Common myeloid progenitor, CD34-positive (primary cell): ENCODE measurements around the gene EEA1.

Experiments
- CTCF ChIA-PET: fragments of 350-600 bp; sonication (Branson Sonifier 250); formaldehyde crosslinking; loops from one replicate; lab custom pipeline; 2021; ENCODE audit warnings: antibody characterized with exemption; lab: Charles Lee
- POLR2A ChIA-PET: fragments of 350-600 bp; sonication (Branson Sonifier 250); formaldehyde crosslinking; loops from one replicate; lab custom pipeline; 2021; ENCODE audit warnings: antibody characterized with exemption; lab: Charles Lee
- DNase-seq, 3 donors: peaks; one replicate each; pipeline versions ENCODE4 v3.0.0 to v3.0.0-alpha.2; 2013
- H3K27ac ChIP-seq, 2 experiments: 1 replicate in 1 of 2; 2 replicates in 1 of 2; pipeline ENCODE4 v1.7.0; 2013; ENCODE audit warnings: inconsistent platforms in 2 of 2, low read length in 2 of 2, mild to moderate bottlenecking in 2 of 2, low read depth in 1 of 2, moderate library complexity in 1 of 2; ENCODE audit not compliant: severe bottlenecking in 2 of 2, insufficient read depth in 1 of 2, poor library complexity in 1 of 2
- H3K27me3 ChIP-seq, 5 experiments: replicated peaks in 2 of 5; 1 replicate in 3 of 5; 2 replicates in 2 of 5; pipeline versions ENCODE4 v1.6.1 to v1.7.0; 2013; ENCODE audit warnings: low read length in 4 of 5, mild to moderate bottlenecking in 2 of 5, moderate library complexity in 2 of 5, inconsistent platforms in 1 of 5; ENCODE audit not compliant: insufficient read depth in 5 of 5, control insufficient read depth in 4 of 5
- H3K36me3 ChIP-seq, 4 experiments: 1 replicate in 2 of 4; 2 replicates in 2 of 4; pipeline versions ENCODE4 v1.6.1 to v1.7.0; 2013; ENCODE audit warnings: low read length in 3 of 4, control low read depth in 1 of 4, mild to moderate bottlenecking in 1 of 4; ENCODE audit not compliant: control insufficient read depth in 4 of 4, insufficient read depth in 4 of 4
- H3K4me1 ChIP-seq, 4 experiments: 1 replicate in 3 of 4; 2 replicates in 1 of 4; pipeline versions ENCODE4 v1.6.1 to v1.7.1; 2013; ENCODE audit warnings: low read length in 3 of 4, mild to moderate bottlenecking in 3 of 4, control low read depth in 1 of 4, inconsistent platforms in 1 of 4, moderate library complexity in 1 of 4; ENCODE audit not compliant: control insufficient read depth in 4 of 4, insufficient read depth in 4 of 4; ENCODE audit errors: control extremely low read depth in 1 of 4
- H3K4me3 ChIP-seq, 7 experiments: 1 replicate in 4 of 7; 2 replicates in 3 of 7; pipeline versions ENCODE4 v1.5.1 to v1.7.0; 2013; ENCODE audit warnings: mild to moderate bottlenecking in 7 of 7, low read length in 6 of 7, moderate library complexity in 6 of 7, inconsistent platforms in 2 of 7, low read depth in 2 of 7, control low read depth in 1 of 7; ENCODE audit not compliant: insufficient read depth in 4 of 7, control insufficient read depth in 1 of 7; ENCODE audit errors: extremely low read depth in 1 of 7
- H3K9me3 ChIP-seq, 5 experiments: 1 replicate in 4 of 5; 2 replicates in 1 of 5; pipeline versions ENCODE4 v1.6.1 to v1.7.1; 2013; ENCODE audit warnings: low read length in 4 of 5, mild to moderate bottlenecking in 2 of 5, inconsistent platforms in 1 of 5, low read depth in 1 of 5, moderate library complexity in 1 of 5; ENCODE audit not compliant: control insufficient read depth in 4 of 5, insufficient read depth in 2 of 5; ENCODE audit errors: control extremely low read depth in 1 of 5
- WGBS: methylation state at CpG from one replicate; pipeline ENCODE4 v1.1.5; 2013; ENCODE audit not compliant: insufficient coverage; 5-methylcytosine and 5-hydroxymethylcytosine counted together

Gene EEA1

GRCh38 chr12:92912052-92912451, 17.0 kb downstream of the EEA1 start:
- ChIA-PET CTCF (interaction anchor here (1.4 kb wide), 1 partner anchor 14 kb away, joined by 4 read pairs; no protein-coding TSS in a partner anchor), POLR2A (no interaction called here)
- no peak for DNase-seq
- H3K4me3 ChIP-seq: no peak overlapping the region
- peaks cover 0 to 12% (median 2%) of the 10 kb centered on the region in 5 experiments for H3K9me3 ChIP-seq
- no peaks in the 10 kb centered on the region for H3K27me3 ChIP-seq
- peaks cover 0 to 22% (median 3%) of the 10 kb centered on the region in 4 experiments for H3K4me1 ChIP-seq
- H3K36me3 ChIP-seq: peaks cover 0 to 8% (median 2%) of the 10 kb centered on the region in 4 experiments
- H3K27ac ChIP-seq: no peak overlapping the region
- WGBS: 83% methylated on average over 1 of the region's 3 CpGs

- WGBS: no CpG with 5 or more reads among the region's 2 CpGs
- ChIA-PET POLR2A (no interaction called here), CTCF (interaction anchor here (1.4 kb wide), 1 partner anchor 15 kb away, joined by 4 read pairs; no protein-coding TSS in a partner anchor)
- H3K4me3 ChIP-seq: no peak overlapping the region
- peaks cover 0 to 22% (median 3%) of the 10 kb centered on the region in 4 experiments for H3K4me1 ChIP-seq
- H3K36me3 ChIP-seq: peaks cover 0 to 8% (median 2%) of the 10 kb centered on the region in 4 experiments
- H3K27me3 ChIP-seq: no peaks in the 10 kb centered on the region
- no peak for DNase-seq
- no peak overlapping the region for H3K27ac ChIP-seq
- peaks cover 0 to 12% (median 2%) of the 10 kb centered on the region in 5 experiments for H3K9me3 ChIP-seq
Observed at GRCh38 chr12:92911339-92911738, 17.8 kb downstream of the EEA1 start.

- Histone ChIP-seq H3K9me3 (peaks cover 0 to 12% (median 2%) of the 10 kb centered on the region in 5 experiments), H3K4me1 (peaks cover 0 to 22% (median 3%) of the 10 kb centered on the region in 4 experiments), H3K4me3 (no peak overlapping the region), H3K36me3 (peaks cover 0 to 8% (median 2%) of the 10 kb centered on the region in 4 experiments), H3K27me3 (no peaks in the 10 kb centered on the region), H3K27ac (no peak overlapping the region)
- ChIA-PET POLR2A (no interaction called here), CTCF (interaction anchor here (3.0 kb wide), 1 partner anchor 18 kb away, joined by 9 read pairs; no protein-coding TSS in a partner anchor)
- DNase-seq: peak in 2 of 3 donors; percentile 63 to 69
- WGBS: no CpG with 5 or more reads among the region's 3 CpGs
Observed at GRCh38 chr12:92908108-92908507, 21.0 kb downstream of the EEA1 start.

GRCh38 chr12:92905811-92906554, 23.1 kb downstream of the EEA1 start:
- Histone ChIP-seq H3K27ac (no peak overlapping the region), H3K36me3 (peaks cover 0 to 8% (median 2%) of the 10 kb centered on the region in 4 experiments), H3K4me1 (peaks cover 0 to 11% (median 2%) of the 10 kb centered on the region in 4 experiments), H3K27me3 (no peaks in the 10 kb centered on the region), H3K4me3 (no peak overlapping the region), H3K9me3 (peaks cover 0 to 12% (median 2%) of the 10 kb centered on the region in 5 experiments)
- no CpG with 5 or more reads among the region's 7 CpGs for WGBS
- no peak for DNase-seq
- CTCF ChIA-PET: no interaction called here
- POLR2A ChIA-PET: interaction anchor here (0.7 kb wide), 2 partner anchors 16 to 20 kb away, joined by 4 read pairs; no protein-coding TSS in a partner anchor

- no peak overlapping the region for H3K27ac ChIP-seq
- CTCF ChIA-PET: no interaction called here
- no peak overlapping the region for H3K4me3 ChIP-seq
- peaks cover 0 to 12% (median 2%) of the 10 kb centered on the region in 5 experiments for H3K9me3 ChIP-seq
- peaks cover 0 to 11% (median 2%) of the 10 kb centered on the region in 4 experiments for H3K4me1 ChIP-seq
- no peaks in the 10 kb centered on the region for H3K27me3 ChIP-seq
- no peak for DNase-seq
- POLR2A ChIA-PET: interaction anchor here (0.7 kb wide), 2 partner anchors 15 to 21 kb away, joined by 4 read pairs; no protein-coding TSS in a partner anchor
- H3K36me3 ChIP-seq: peaks cover 0 to 8% (median 2%) of the 10 kb centered on the region in 4 experiments
- no CpG with 5 or more reads among the region's 9 CpGs for WGBS
Observed at GRCh38 chr12:92905258-92905810, 23.8 kb downstream of the EEA1 start.

- no peaks in the 10 kb centered on the region for H3K27me3 ChIP-seq
- ChIA-PET CTCF (no interaction called here), POLR2A (no interaction called here)
- no peaks in the 10 kb centered on the region for H3K9me3 ChIP-seq
- no peak overlapping the region for H3K27ac ChIP-seq
- peaks cover 0 to 8% (median 0%) of the 10 kb centered on the region in 4 experiments for H3K4me1 ChIP-seq
- DNase-seq: no peak
- no peak overlapping the region for H3K4me3 ChIP-seq
- H3K36me3 ChIP-seq: peaks cover 0 to 3% (median 0%) of the 10 kb centered on the region in 4 experiments
- 100% methylated on average over 2 of the region's 6 CpGs for WGBS
Observed at GRCh38 chr12:92900941-92901340, 28.2 kb downstream of the EEA1 start.
